Uterus (tissue), 4 donors: ENCODE measurements around the gene DOCK4. TPM values are rescaled to one million over a fixed set of nuclear protein-coding genes. Genes with fewer than 3 reads are reported as not detected.

ENCODE experiments used
- DNase-seq, 2 donors: peaks; one replicate each; pipeline ENCODE4 v3.0.0-alpha.2; 2019 to 2020
- H3K27ac ChIP-seq, 2 donors: fragments of 200-600 bp; sonication (generic); 1 replicate in 1 of 2; 2 replicates in 1 of 2; pipeline ENCODE4 v1.5.1; 2016 to 2018
- H3K27me3 ChIP-seq, 2 donors: fragments of 200-600 bp; sonication (generic); one replicate each; pipeline ENCODE4 v1.5.1; 2018 to 2019; ENCODE audit warnings: control low read depth in 1 of 2
- H3K36me3 ChIP-seq, 2 donors: fragments of 200-600 bp; sonication (generic); one replicate each; pipeline ENCODE4 v1.5.1; 2019; ENCODE audit warnings: control low read depth in 1 of 2
- H3K4me1 ChIP-seq, 2 donors: fragments of 200-600 bp; sonication (generic); one replicate each; pipeline ENCODE4 v1.5.1; 2018 to 2019; ENCODE audit warnings: control low read depth in 1 of 2
- H3K4me3 ChIP-seq, 2 donors: fragments of 200-600 bp; sonication (generic); 1 replicate in 1 of 2; 2 replicates in 1 of 2; pipeline ENCODE4 v1.5.1; 2018 to 2019; ENCODE audit warnings: mild to moderate bottlenecking in 1 of 2
- H3K9me3 ChIP-seq, 2 donors: fragments of 200-600 bp; sonication (generic); one replicate each; pipeline ENCODE4 v1.5.1; 2019; ENCODE audit warnings: control low read depth in 1 of 2
- CTCF ChIP-seq, 4 experiments: fragments of 200-600 bp in 2 of 4; fragments of 450-650 bp in 2 of 4; sonication (generic) in 2 of 4; IDR thresholded peaks; one replicate each; pipeline ENCODE4 v1.5.1; 2016 to 2019; ENCODE audit warnings: antibody characterized with exemption in 4 of 4, mild to moderate bottlenecking in 2 of 4, moderate library complexity in 1 of 4
- POLR2A ChIP-seq, 2 donors: fragments of 450-650 bp; IDR thresholded peaks; one replicate each; pipeline ENCODE4 v1.6.1; 2016; ENCODE audit warnings: antibody characterized with exemption in 2 of 2, mild to moderate bottlenecking in 1 of 2, moderate library complexity in 1 of 2
- intact Hi-C: fragments of 100-400 bp; cut with DNase I; formaldehyde crosslinking; loops from one replicate; pipeline ENCODE4 v1.15.1; 2023; ENCODE audit warnings: low total_unique reads
- total RNA-seq, 4 donors: library from RNA; depleted of rRNA in 3 of 4; stranded (reverse); fragments of >200 nt in 3 of 4; gene quantifications; one replicate each; pipeline versions ENCODE4 v1.1.0 to v1.2.4, GENCODE V29; 2014 to 2023
- donor health status: DM: yes; HTN: yes; CAD: no.

DOCK4 gene
- total RNA-seq, 4 donors from 2014 or later, result 48.8 to 217 (median 72.3) TPM

- no peak overlapping the region for H3K27ac ChIP-seq
- no peaks in the 10 kb centered on the region for H3K36me3 ChIP-seq
- no peaks in the 10 kb centered on the region for H3K9me3 ChIP-seq
- DNase-seq, result no peak
- no peak for TF ChIP-seq POLR2A (IDR thresholded peaks at IDR 0.05)
- no peak for TF ChIP-seq CTCF (IDR thresholded peaks at IDR 0.05)
- no peaks in the 10 kb centered on the region for H3K4me1 ChIP-seq
- intact Hi-C loops, result no loop called here
- no peaks in the 10 kb centered on the region for H3K27me3 ChIP-seq
- no peak overlapping the region for H3K4me3 ChIP-seq
These were observed 386.1 kb downstream of the DOCK4 start for GRCh38 chr7:111820121-111820520.

GRCh38 chr7:111815354-111815753, 390.8 kb downstream of the DOCK4 start:
- no peak overlapping the region for H3K27ac ChIP-seq
- H3K9me3 ChIP-seq, result no peaks in the 10 kb centered on the region
- no peaks in the 10 kb centered on the region for H3K27me3 ChIP-seq
- H3K4me1 ChIP-seq, result no peaks in the 10 kb centered on the region
- DNase-seq, result no peak
- intact Hi-C loops, result no loop called here
- no peak for TF ChIP-seq CTCF (IDR thresholded peaks at IDR 0.05)
- TF ChIP-seq POLR2A (IDR thresholded peaks at IDR 0.05), result no peak
- no peaks in the 10 kb centered on the region for H3K36me3 ChIP-seq
- H3K4me3 ChIP-seq, result no peak overlapping the region

- intact Hi-C loops, result no loop called here
- no peaks in the 10 kb centered on the region for H3K4me1 ChIP-seq
- H3K27me3 ChIP-seq, result no peaks in the 10 kb centered on the region
- H3K36me3 ChIP-seq, result no peaks in the 10 kb centered on the region
- no peak overlapping the region for H3K27ac ChIP-seq
- TF ChIP-seq POLR2A (IDR thresholded peaks at IDR 0.05), result no peak
- TF ChIP-seq CTCF (IDR thresholded peaks at IDR 0.05), result no peak
- H3K4me3 ChIP-seq, result no peak overlapping the region
- DNase-seq, result no peak
- no peaks in the 10 kb centered on the region for H3K9me3 ChIP-seq
These were observed 392.9 kb downstream of the DOCK4 start for GRCh38 chr7:111813306-111813705.

- no peak for DNase-seq
- Histone ChIP-seq H3K9me3 (no peaks in the 10 kb centered on the region), H3K27ac (no peak overlapping the region), H3K4me1 (no peaks in the 10 kb centered on the region), H3K27me3 (no peaks in the 10 kb centered on the region), H3K4me3 (no peak overlapping the region), H3K36me3 (no peaks in the 10 kb centered on the region)
- TF ChIP-seq POLR2A (IDR thresholded peaks at IDR 0.05) (no peak), CTCF (IDR thresholded peaks at IDR 0.05) (no peak)
- intact Hi-C loops, result no loop called here
These were observed 400.0 kb downstream of the DOCK4 start for GRCh38 chr7:111806232-111806631.

GRCh38 chr7:111803015-111803758, 403.0 kb downstream of the DOCK4 start:
- DNase-seq, result no peak
- H3K9me3 ChIP-seq, result peaks cover 0 to 15% of the 10 kb centered on the region in 2 donors
- no peak overlapping the region for H3K4me3 ChIP-seq
- TF ChIP-seq CTCF (IDR thresholded peaks at IDR 0.05), result no peak
- no peak for TF ChIP-seq POLR2A (IDR thresholded peaks at IDR 0.05)
- H3K4me1 ChIP-seq, result no peaks in the 10 kb centered on the region
- no peak overlapping the region for H3K27ac ChIP-seq
- no peaks in the 10 kb centered on the region for H3K27me3 ChIP-seq
- intact Hi-C loops, result no loop called here
- H3K36me3 ChIP-seq, result no peaks in the 10 kb centered on the region
